Muscle layer of duodenum (tissue), 2 donors: ENCODE measurements around the gene LDLRAD3.

Experiments
- H3K27ac ChIP-seq: one replicate; pipeline ENCODE4 v1.7.0; 2013; ENCODE audit warnings: mild to moderate bottlenecking, low read length
- H3K27me3 ChIP-seq: one replicate; pipeline ENCODE4 v1.7.0; 2013; ENCODE audit warnings: low read depth, mild to moderate bottlenecking, control low read depth, low read length
- H3K36me3 ChIP-seq, 2 donors: one replicate each; pipeline ENCODE4 v1.7.0; 2013; ENCODE audit warnings: low read length in 2 of 2, control low read depth in 1 of 2, mild to moderate bottlenecking in 1 of 2; ENCODE audit not compliant: insufficient read depth in 2 of 2, control insufficient read depth in 1 of 2
- H3K4me1 ChIP-seq, 2 donors: one replicate each; pipeline ENCODE4 v1.7.0; 2013; ENCODE audit warnings: low read length in 2 of 2, mild to moderate bottlenecking in 2 of 2, control low read depth in 1 of 2, moderate library complexity in 1 of 2; ENCODE audit not compliant: insufficient read depth in 2 of 2, control insufficient read depth in 1 of 2
- H3K4me3 ChIP-seq, 2 donors: one replicate each; pipeline ENCODE4 v1.7.0; 2013; ENCODE audit warnings: low read length in 2 of 2, low read depth in 1 of 2, mild to moderate bottlenecking in 1 of 2
- H3K9me3 ChIP-seq, 2 donors: one replicate each; pipeline ENCODE4 v1.7.0; 2013; ENCODE audit warnings: low read length in 2 of 2, control low read depth in 1 of 2, mild to moderate bottlenecking in 1 of 2; ENCODE audit not compliant: control insufficient read depth in 1 of 2
- donor health status: healthy.

Gene LDLRAD3

GRCh38 chr11:36129955-36130354 is 186.1 kb downstream of the LDLRAD3 start:
- Histone ChIP-seq H3K36me3 (no peaks in the 10 kb centered on the region), H3K27ac (no peak overlapping the region), H3K27me3 (no peaks in the 10 kb centered on the region), H3K4me3 (no peak overlapping the region), H3K9me3 (no peaks in the 10 kb centered on the region), H3K4me1 (no peaks in the 10 kb centered on the region)

DNA sequence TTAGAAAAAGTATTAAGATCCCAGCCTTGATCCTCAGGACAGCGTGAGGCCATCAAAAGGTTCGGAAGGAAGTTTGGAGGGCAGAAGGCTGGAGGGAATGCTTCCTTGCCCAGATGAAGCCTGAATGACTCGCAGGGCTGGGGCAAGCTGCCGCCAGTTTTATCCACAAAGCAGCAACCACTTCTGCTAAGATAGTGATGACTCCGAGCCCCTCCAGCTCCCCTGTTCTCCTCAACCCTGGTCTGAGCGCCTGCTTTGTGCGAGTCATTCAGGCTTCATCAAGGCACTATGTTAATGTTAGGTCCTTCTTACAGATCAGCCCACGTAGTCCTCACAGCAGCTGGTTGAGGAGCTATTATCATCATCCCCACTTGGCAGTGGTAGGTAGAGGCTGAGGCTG is 186.5 kb downstream of the LDLRAD3 start:
- no peak overlapping the region for H3K27ac ChIP-seq
- H3K36me3 ChIP-seq: no peaks in the 10 kb centered on the region
- H3K27me3 ChIP-seq: no peaks in the 10 kb centered on the region
- H3K4me3 ChIP-seq: no peak overlapping the region
- H3K4me1 ChIP-seq: no peaks in the 10 kb centered on the region
- no peaks in the 10 kb centered on the region for H3K9me3 ChIP-seq

DNA sequence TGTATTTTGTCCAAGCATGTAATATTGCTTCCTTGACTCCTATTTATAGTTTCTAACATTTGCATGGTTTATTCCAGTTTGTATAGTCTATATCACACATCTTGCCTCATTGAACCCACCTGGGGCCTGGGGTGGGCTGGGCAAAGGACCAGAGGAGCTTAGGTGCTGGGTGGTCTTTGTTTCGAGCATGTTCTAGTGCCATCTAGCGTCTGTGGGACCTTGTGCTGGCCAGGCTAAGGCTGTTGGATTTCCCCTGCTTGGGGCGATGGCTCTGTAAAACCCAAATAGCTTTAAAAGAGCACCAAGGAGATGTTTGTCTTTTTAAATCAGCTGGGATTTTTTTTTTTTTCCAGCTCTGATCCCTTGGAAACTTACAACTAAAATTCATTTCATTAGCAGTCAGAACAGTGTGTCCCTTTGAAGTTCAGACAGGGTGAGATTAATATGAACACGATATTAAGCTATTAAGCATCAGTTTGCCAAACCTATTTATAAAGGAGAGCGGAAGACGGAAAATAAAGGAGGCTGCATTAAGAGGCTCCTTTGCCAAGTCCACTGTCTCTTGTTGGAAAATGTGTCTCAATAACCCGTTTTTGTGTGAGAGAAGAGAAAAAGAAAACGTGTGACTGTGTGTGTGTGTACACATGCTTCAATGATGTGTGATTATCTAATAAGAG is 188.0 kb downstream of the LDLRAD3 start:
- no peaks in the 10 kb centered on the region for H3K27me3 ChIP-seq
- H3K4me3 ChIP-seq: no peak overlapping the region
- no peaks in the 10 kb centered on the region for H3K36me3 ChIP-seq
- H3K4me1 ChIP-seq: no peaks in the 10 kb centered on the region
- no peaks in the 10 kb centered on the region for H3K9me3 ChIP-seq
- peak overlapping the region; percentile 11 for H3K27ac ChIP-seq

- no peaks in the 10 kb centered on the region for H3K9me3 ChIP-seq
- H3K36me3 ChIP-seq: no peaks in the 10 kb centered on the region
- no peaks in the 10 kb centered on the region for H3K4me1 ChIP-seq
- H3K4me3 ChIP-seq: no peak overlapping the region
- H3K27ac ChIP-seq: no peak overlapping the region
- no peaks in the 10 kb centered on the region for H3K27me3 ChIP-seq
Measured at GRCh38 chr11:36132940-36133339, 189.1 kb downstream of the LDLRAD3 start.

DNA sequence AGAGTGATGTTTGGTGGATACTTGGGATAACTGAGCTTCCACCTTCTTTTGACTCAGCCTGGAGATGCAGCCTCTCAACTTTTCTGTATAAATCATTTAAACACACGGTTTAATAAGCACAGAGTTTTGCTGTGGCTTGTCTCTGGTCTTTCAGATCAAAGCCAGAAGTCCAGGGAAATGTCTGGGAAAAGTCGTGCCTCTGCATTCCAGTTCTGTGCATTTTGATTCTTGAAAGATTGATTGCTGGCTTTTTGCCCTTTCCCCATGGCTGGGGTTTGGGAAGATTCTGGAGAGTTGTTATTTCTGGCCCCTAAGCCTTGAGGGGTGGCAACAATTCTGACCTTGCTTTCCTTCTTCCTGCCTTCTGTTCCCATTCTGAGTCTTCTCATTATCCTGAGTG is 191.2 kb downstream of the LDLRAD3 start:
- no peak overlapping the region for H3K27ac ChIP-seq

GRCh38 chr11:36139767-36140166 is 195.9 kb downstream of the LDLRAD3 start:
- no peaks in the 10 kb centered on the region for H3K27me3 ChIP-seq
- no peaks in the 10 kb centered on the region for H3K9me3 ChIP-seq
- no peak overlapping the region for H3K27ac ChIP-seq
- H3K4me3 ChIP-seq: no peak overlapping the region
- no peaks in the 10 kb centered on the region for H3K36me3 ChIP-seq
- no peaks in the 10 kb centered on the region for H3K4me1 ChIP-seq

More for the DNA sequence above, 191.2 kb downstream of the LDLRAD3 start:
- no peaks in the 10 kb centered on the region for H3K27me3 ChIP-seq
- H3K4me3 ChIP-seq: no peak overlapping the region
- H3K4me1 ChIP-seq: no peaks in the 10 kb centered on the region
- H3K36me3 ChIP-seq: no peaks in the 10 kb centered on the region
- H3K9me3 ChIP-seq: no peaks in the 10 kb centered on the region

DNA sequence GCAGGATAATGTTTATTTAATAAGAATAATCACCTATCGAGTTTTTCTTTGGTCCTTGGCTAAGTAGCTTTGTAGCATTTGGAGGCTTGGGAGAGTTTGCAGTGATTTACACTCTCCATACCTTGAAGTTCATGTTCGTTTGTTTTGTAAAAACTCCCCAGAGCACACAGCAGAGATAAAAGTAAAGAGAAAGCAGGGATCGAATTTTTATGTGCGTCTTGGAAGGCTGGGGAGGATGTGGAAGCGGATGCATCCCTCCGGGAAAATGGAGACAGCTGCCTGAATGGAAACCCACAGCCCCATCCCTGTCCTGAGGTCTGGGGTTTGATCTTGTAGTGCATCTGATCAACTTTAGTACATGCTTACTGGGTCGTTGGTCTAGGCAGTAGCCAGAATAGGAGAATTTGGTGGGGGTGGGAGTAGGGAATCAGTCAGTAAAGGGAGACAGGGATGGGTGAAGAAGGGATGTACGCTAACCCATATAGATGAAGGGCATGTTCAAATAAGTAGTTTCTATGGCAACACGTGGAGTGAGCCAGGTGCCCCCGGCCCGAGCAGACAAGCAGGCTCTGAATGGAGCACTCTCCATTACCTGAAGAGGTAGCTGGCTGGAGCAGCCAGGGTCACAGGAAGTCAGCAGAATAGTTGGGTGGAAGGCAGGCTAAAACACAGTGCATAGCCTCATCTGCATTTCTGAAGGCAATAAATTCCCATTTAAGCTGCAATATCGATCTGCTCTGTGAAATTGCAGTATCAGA is 197.5 kb downstream of the LDLRAD3 start:
- no peaks in the 10 kb centered on the region for H3K9me3 ChIP-seq

DNA sequence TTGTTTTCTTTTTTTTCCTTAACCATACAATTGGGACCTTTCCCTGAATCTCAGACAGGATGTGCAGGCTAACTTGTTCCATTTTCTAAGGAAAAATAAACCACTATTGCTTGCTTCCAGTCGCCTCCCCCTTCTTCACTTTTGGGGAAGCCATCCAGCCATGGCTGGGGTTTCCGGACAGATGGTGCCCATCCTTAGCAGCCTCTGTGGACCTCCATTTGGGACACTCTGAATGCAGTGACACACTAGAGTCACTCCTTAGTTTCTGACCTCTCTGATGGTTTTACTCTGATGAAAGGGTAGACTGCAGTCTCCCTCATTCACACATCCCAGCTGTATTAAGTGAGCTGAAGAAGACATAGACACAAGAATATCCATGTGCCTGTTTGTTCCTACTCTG is 198.1 kb downstream of the LDLRAD3 start:
- Histone ChIP-seq H3K9me3 (no peaks in the 10 kb centered on the region), H3K27ac (no peak overlapping the region), H3K27me3 (no peaks in the 10 kb centered on the region), H3K4me3 (no peak overlapping the region), H3K4me1 (no peaks in the 10 kb centered on the region), H3K36me3 (no peaks in the 10 kb centered on the region)

More for the DNA sequence above, 197.5 kb downstream of the LDLRAD3 start:
- H3K4me3 ChIP-seq: no peak overlapping the region
- no peaks in the 10 kb centered on the region for H3K4me1 ChIP-seq
- no peaks in the 10 kb centered on the region for H3K36me3 ChIP-seq
- H3K27ac ChIP-seq: no peak overlapping the region
- H3K27me3 ChIP-seq: no peaks in the 10 kb centered on the region

DNA sequence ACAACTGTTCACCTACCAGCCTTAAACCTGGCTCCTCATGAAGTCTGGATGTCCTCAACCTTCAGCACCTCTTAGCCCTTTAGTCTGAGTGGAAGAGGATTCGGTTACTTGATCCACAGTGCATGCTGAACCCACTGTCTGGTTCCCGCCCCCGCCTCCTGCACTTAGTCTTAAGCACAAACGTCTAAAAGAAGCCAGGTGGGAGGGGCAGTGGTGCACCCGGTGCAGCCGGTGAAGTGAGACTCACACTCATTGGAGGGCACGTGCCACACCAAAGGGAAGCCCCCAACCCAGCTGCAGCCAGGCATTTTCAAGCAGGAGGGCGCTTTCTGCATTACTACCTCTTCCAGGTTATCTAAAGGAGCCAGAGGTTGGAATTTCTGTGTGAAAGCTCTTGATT is 198.6 kb downstream of the LDLRAD3 start:
- Histone ChIP-seq H3K27ac (no peak overlapping the region), H3K4me3 (no peak overlapping the region), H3K27me3 (no peaks in the 10 kb centered on the region), H3K36me3 (no peaks in the 10 kb centered on the region), H3K4me1 (no peaks in the 10 kb centered on the region), H3K9me3 (no peaks in the 10 kb centered on the region)

GRCh38 chr11:36142879-36143278 is 199.0 kb downstream of the LDLRAD3 start:
- no peaks in the 10 kb centered on the region for H3K36me3 ChIP-seq
- H3K4me3 ChIP-seq: no peak overlapping the region
- no peaks in the 10 kb centered on the region for H3K4me1 ChIP-seq
- no peaks in the 10 kb centered on the region for H3K27me3 ChIP-seq
- H3K9me3 ChIP-seq: no peaks in the 10 kb centered on the region
- H3K27ac ChIP-seq: no peak overlapping the region

- Histone ChIP-seq H3K27ac (no peak overlapping the region), H3K4me1 (peaks cover 0 to 9% of the 10 kb centered on the region in 2 donors), H3K9me3 (no peaks in the 10 kb centered on the region), H3K36me3 (no peaks in the 10 kb centered on the region), H3K4me3 (no peak overlapping the region), H3K27me3 (no peaks in the 10 kb centered on the region)
Measured at GRCh38 chr11:36146437-36146836, 202.6 kb downstream of the LDLRAD3 start.
